Esophagus muscularis mucosa (tissue), 4 donors: ENCODE measurements around the gene GNG4.
"Not testable (repeated sequence)": the region's sequence is repeated elsewhere in the genome, so short reads cannot be mapped to it uniquely, and the experiment has no call there.

Source experiments
- CTCF ChIP-seq, 3 experiments: fragments of 200-600 bp in 2 of 3; fragments of 450-650 bp in 1 of 3; sonication (generic) in 2 of 3; IDR thresholded peaks; one replicate each; pipeline ENCODE4 v1.5.1; 2017 to 2019; ENCODE audit warnings: antibody characterized with exemption in 3 of 3, mild to moderate bottlenecking in 2 of 3, moderate library complexity in 1 of 3
- EP300 ChIP-seq: sonication (generic); formaldehyde crosslinking; IDR thresholded peaks from one replicate; pipeline ENCODE4 v1.6.1; 2017; ENCODE audit warnings: antibody characterized with exemption
- POLR2A ChIP-seq: fragments of 450-650 bp; IDR thresholded peaks from one replicate; pipeline ENCODE4 v1.6.1; 2017; ENCODE audit warnings: antibody characterized with exemption, moderate library complexity, mild to moderate bottlenecking, low read depth
- POLR2AphosphoS5 ChIP-seq, 2 donors: sonication (generic); formaldehyde crosslinking; IDR thresholded peaks; one replicate each; pipeline ENCODE4 v1.6.1; 2017; ENCODE audit warnings: antibody characterized with exemption in 2 of 2

- TF ChIP-seq CTCF (IDR thresholded peaks at IDR 0.05); POLR2AphosphoS5 (IDR thresholded peaks at IDR 0.05); POLR2A; EP300: not testable (repeated sequence)
Measured at GRCh38 chr1:235546369-235547155, 103.0 kb downstream of the GNG4 start.
